Gastrocnemius medialis (tissue), 4 donors: Measurements from ENCODE around the gene TIAM2. TPM values are rescaled to one million over a fixed set of nuclear protein-coding genes. Genes with fewer than 3 reads are reported as not detected.

Experiments
- ATAC-seq, 2 donors: fragments of 150-250 bp; one replicate each; pipeline ENCODE4 v1.9.1; 2016
- DNase-seq, 2 donors: peaks; one replicate each; pipeline ENCODE4 v3.0.0-alpha.2; 2019
- H3K27ac ChIP-seq, 4 donors: fragments of 200-600 bp; sonication (generic); 1 replicate in 1 of 4; 2 replicates in 3 of 4; pipeline ENCODE4 v1.5.1; 2016 to 2018; ENCODE audit warnings: mild to moderate bottlenecking in 2 of 4, moderate library complexity in 1 of 4
- H3K27me3 ChIP-seq, 3 donors: fragments of 200-600 bp; sonication (generic) in 2 of 3; 1 replicate in 1 of 3; 2 replicates in 2 of 3; pipeline versions ENCODE4 v1.5.1 to v1.6.0; 2016 to 2019; ENCODE audit warnings: mild to moderate bottlenecking in 1 of 3, moderate library complexity in 1 of 3
- H3K36me3 ChIP-seq, 2 donors: fragments of 200-600 bp; sonication (generic) in 1 of 2; one replicate each; pipeline ENCODE4 v1.5.1; 2017 to 2018
- H3K4me1 ChIP-seq, 2 donors: fragments of 200-600 bp; sonication (generic) in 1 of 2; one replicate each; pipeline ENCODE4 v1.5.1; 2016 to 2017; ENCODE audit warnings: mild to moderate bottlenecking in 2 of 2
- H3K4me3 ChIP-seq, 4 donors: fragments of 200-600 bp; sonication (generic) in 3 of 4; 1 replicate in 1 of 4; 2 replicates in 3 of 4; pipeline ENCODE4 v1.5.1; 2016 to 2019; ENCODE audit warnings: mild to moderate bottlenecking in 2 of 4
- H3K9me3 ChIP-seq, 3 donors: fragments of 200-600 bp; sonication (generic) in 2 of 3; 1 replicate in 1 of 3; 2 replicates in 2 of 3; pipeline ENCODE4 v1.5.1; 2016 to 2019
- CTCF ChIP-seq, 5 experiments: fragments of 450-650 bp in 3 of 5; fragments of 200-600 bp in 2 of 5; sonication (generic) in 2 of 5; IDR thresholded peaks in 4 of 5; conservative IDR thresholded peaks in 1 of 5; 1 replicate in 4 of 5; 2 replicates in 1 of 5; pipeline ENCODE4 v1.5.1; 2016 to 2019; ENCODE audit warnings: antibody characterized with exemption in 5 of 5, mild to moderate bottlenecking in 3 of 5, moderate library complexity in 3 of 5
- POLR2A ChIP-seq, 2 donors: fragments of 450-650 bp; IDR thresholded peaks; one replicate each; pipeline ENCODE4 v1.6.1; 2017; ENCODE audit warnings: antibody characterized with exemption in 2 of 2, mild to moderate bottlenecking in 2 of 2, moderate library complexity in 2 of 2
- in situ Hi-C, 4 donors: fragments of 200-750 bp; cut with MboI; loops; one replicate each; pipeline versions ENCODE4 v1.15.0 to v1.8.0; 2017; ENCODE audit warnings: low sequenced_read_pairs in 4 of 4
- intact Hi-C: fragments of 100-400 bp; cut with DNase I; formaldehyde crosslinking; loops from one replicate; pipeline ENCODE4 v1.15.1; 2023; ENCODE audit warnings: low total_unique reads
- total RNA-seq, 4 donors: library from RNA; depleted of rRNA; stranded (reverse); fragments of >200 nt; gene quantifications; one replicate each; pipeline versions ENCODE4 v1.1.0 to v1.2.3, GENCODE V29; 2016

TIAM2 gene
- total RNA-seq, 4 donors from 2014 or later, result 4.4 to 18.8 (median 13.6) TPM

- Histone ChIP-seq H3K9me3 (no peaks in the 10 kb centered on the region), H3K36me3 (no peaks in the 10 kb centered on the region), H3K4me1 (no peaks in the 10 kb centered on the region), H3K4me3 (no peak overlapping the region), H3K27me3 (no peaks in the 10 kb centered on the region), H3K27ac (no peak overlapping the region)
- ATAC-seq, result no peak
- intact Hi-C loops (no loop called here), in situ Hi-C loops (no loop called here)
- DNase-seq, result no peak
- TF ChIP-seq POLR2A (IDR thresholded peaks at IDR 0.05) (no peak), CTCF (IDR thresholded peaks at IDR 0.05 in 4 of 5, conservative IDR thresholded peaks at IDR 0.05 in 1 of 5) (no peak)
Measured at GRCh38 chr6:155197932-155198331, 202.8 kb downstream of the TIAM2 start.

GRCh38 chr6:155200012-155200411 is 204.9 kb downstream of the TIAM2 start:
- Histone ChIP-seq H3K4me3 (no peak overlapping the region), H3K27ac (no peak overlapping the region), H3K36me3 (no peaks in the 10 kb centered on the region), H3K9me3 (no peaks in the 10 kb centered on the region), H3K27me3 (no peaks in the 10 kb centered on the region), H3K4me1 (no peaks in the 10 kb centered on the region)
- intact Hi-C loops, result no loop called here
- ATAC-seq (no peak), DNase-seq (no peak)
- TF ChIP-seq CTCF (IDR thresholded peaks at IDR 0.05 in 4 of 5, conservative IDR thresholded peaks at IDR 0.05 in 1 of 5) (no peak), POLR2A (IDR thresholded peaks at IDR 0.05) (no peak)
- in situ Hi-C loops, result no loop called here

- intact Hi-C loops (no loop called here), in situ Hi-C loops (no loop called here)
Measured at GRCh38 chr6:155201461-155202226, 206.5 kb downstream of the TIAM2 start.

GRCh38 chr6:155207223-155207622 is 212.1 kb downstream of the TIAM2 start:
- in situ Hi-C loops, result no loop called here
- Histone ChIP-seq H3K4me3 (no peak overlapping the region), H3K4me1 (no peaks in the 10 kb centered on the region), H3K9me3 (no peaks in the 10 kb centered on the region), H3K27ac (no peak overlapping the region), H3K27me3 (no peaks in the 10 kb centered on the region), H3K36me3 (peaks cover 0 to 7% of the 10 kb centered on the region in 2 donors)
- TF ChIP-seq CTCF (IDR thresholded peaks at IDR 0.05 in 4 of 5, conservative IDR thresholded peaks at IDR 0.05 in 1 of 5), result no peak
- no peak for TF ChIP-seq POLR2A (IDR thresholded peaks at IDR 0.05)
- DNase-seq (no peak), ATAC-seq (no peak)
- intact Hi-C loops, result no loop called here

More at GRCh38 chr6:155201461-155202226, 206.5 kb downstream of the TIAM2 start:
- DNase-seq (no peak), ATAC-seq (no peak)
- TF ChIP-seq POLR2A (IDR thresholded peaks at IDR 0.05) (no peak), CTCF (IDR thresholded peaks at IDR 0.05 in 4 of 5, conservative IDR thresholded peaks at IDR 0.05 in 1 of 5) (no peak)
- Histone ChIP-seq H3K27me3 (no peaks in the 10 kb centered on the region), H3K4me1 (no peaks in the 10 kb centered on the region), H3K36me3 (no peaks in the 10 kb centered on the region), H3K9me3 (no peaks in the 10 kb centered on the region), H3K4me3 (no peak overlapping the region), H3K27ac (no peak overlapping the region)
